WI38 (cell line): Measurements from ENCODE around the gene EVX2.

Source experiments
- H3K4me3 ChIP-seq: 2 replicates; pipeline ENCODE4 v1.5.1; 2011; ENCODE audit warnings: low read depth, mild to moderate bottlenecking, control low read depth, low read length
- TF ChIP-seq, protein P1 (sequence below): IDR thresholded peaks from 2 replicates; pipeline ENCODE4 v1.5.1; 2012; ENCODE audit warnings: low read depth, mild to moderate bottlenecking, control low read depth, low read length

Gene EVX2

DNA sequence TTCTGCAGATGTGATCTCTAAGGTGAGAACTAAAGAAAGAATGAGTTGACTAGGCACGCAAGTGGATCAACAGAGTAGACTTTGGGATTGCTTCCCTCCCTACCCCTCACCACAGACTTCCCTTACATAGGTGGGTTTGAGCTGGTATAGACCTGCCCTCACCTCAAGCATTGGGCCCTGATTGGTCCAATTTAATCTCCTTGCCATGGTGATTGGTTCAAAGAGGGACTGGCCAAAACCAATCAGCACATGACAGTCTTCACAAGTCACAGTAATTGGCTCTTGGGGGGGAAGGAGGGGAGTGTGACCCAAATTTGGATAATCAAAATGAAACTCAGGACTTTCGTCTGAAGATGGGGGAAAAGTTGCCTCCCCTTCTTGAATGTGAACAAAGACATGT, 45.1 kb downstream of the EVX2 start:
- H3K4me3 ChIP-seq: no peak overlapping the region
- TF ChIP-seq, protein P1, sequence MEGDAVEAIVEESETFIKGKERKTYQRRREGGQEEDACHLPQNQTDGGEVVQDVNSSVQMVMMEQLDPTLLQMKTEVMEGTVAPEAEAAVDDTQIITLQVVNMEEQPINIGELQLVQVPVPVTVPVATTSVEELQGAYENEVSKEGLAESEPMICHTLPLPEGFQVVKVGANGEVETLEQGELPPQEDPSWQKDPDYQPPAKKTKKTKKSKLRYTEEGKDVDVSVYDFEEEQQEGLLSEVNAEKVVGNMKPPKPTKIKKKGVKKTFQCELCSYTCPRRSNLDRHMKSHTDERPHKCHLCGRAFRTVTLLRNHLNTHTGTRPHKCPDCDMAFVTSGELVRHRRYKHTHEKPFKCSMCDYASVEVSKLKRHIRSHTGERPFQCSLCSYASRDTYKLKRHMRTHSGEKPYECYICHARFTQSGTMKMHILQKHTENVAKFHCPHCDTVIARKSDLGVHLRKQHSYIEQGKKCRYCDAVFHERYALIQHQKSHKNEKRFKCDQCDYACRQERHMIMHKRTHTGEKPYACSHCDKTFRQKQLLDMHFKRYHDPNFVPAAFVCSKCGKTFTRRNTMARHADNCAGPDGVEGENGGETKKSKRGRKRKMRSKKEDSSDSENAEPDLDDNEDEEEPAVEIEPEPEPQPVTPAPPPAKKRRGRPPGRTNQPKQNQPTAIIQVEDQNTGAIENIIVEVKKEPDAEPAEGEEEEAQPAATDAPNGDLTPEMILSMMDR: no peak

DNA sequence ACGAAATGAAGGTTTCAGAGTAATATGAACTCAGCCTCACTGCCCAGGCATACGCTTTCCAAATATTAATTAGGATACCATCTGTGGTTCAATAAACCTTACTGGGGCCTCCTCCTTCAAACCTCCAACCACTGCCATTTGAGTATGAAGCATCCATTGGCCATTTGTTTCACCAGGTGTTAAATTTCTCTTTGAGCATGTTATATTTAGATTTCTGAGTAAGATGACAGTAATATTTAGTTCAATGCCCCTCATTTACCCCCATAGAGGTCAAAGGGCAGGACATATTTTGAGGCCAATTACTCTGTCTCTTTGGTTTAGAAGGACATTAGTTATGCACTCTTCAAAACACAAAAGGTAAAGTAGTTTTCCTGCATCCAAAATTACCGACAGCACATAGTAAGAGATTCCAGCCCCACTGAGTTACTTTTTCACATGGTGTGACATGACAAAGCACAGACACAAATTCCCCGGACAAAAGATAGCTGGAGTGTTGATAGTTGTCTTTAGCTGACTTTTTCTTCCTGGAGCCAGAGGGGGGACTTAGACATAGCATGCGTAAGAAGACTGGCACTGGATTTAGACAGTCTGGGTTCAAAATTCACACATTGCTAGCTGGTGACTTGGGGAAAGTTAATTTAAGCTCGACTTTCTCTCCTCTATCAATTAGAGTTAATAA, 48.6 kb downstream of the EVX2 start:
- TF ChIP-seq, protein P1: no peak
- H3K4me3 ChIP-seq: no peak overlapping the region

DNA sequence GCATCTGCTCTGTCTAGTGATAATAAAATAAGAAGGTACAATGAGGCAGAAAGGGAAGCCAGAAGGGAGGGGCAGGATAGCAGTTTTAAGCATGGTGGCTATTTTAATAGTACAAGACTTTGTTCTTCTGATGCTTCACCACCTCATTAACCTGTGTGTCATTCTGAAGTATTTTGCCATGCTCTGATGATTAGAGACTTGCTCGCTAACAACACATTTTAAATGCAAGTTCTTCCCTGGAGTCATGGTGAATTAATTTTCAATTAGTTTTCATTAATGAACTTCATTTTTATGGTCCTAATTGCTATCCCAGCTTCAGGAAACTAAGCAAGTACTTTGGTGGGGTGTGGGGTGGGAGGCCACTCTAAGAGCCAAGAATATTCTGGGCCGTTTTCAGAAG, 56.0 kb downstream of the EVX2 start:
- no peak overlapping the region for H3K4me3 ChIP-seq
- TF ChIP-seq, protein P1: no peak
